Activated effector memory CD4-positive, alpha-beta T cell treated with Interleukin-2 at 50 U/mL for 16 hours (primary cell): Measurements from ENCODE around the gene EYA4.

Experiments used
- DNase-seq: peaks from one replicate; pipeline ENCODE4 v3.0.0-alpha.2; 2020

The EYA4 gene

DNA sequence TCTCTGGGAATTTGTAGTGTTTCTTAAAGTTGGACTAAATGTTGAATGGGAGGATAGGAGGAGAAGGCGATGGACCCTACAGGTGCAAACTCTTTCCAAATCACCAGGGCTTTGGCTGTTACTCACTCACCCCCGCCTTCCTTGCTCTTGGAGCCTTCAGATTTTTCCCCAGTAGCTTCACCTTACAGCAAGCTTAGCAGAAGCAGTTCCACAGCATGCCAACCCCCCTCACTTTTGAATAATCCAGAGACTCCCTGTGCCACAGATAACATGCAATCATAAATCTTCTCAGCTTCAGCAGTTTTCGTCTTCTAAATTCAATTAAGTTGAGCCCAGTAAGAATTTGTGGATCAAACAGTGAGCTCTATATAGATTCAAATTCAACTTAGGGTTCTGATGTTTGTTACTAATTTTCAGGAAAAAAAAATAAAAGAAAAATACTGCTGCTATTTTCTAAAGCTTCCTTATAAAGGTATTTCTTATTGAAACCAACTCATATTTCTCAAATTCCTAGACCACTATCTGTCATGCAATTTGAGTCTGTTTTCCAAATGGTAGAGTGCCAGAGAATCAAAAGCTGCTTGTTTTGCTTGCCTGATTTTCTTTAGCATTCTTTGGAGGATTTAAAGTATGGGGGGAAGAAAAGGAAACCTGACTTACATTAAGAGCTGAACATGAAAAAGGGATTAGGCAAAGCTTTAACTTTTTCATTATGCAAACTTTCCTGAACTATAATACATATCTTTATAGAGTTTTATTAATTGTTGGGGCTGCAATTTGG is 166.4 kb downstream of the EYA4 start:
- no peak for DNase-seq

GRCh38 chr6:133408132-133408531 is 167.0 kb downstream of the EYA4 start:
- no peak for DNase-seq

- DNase-seq, result no peak
Measured at GRCh38 chr6:133408543-133408942, 167.4 kb downstream of the EYA4 start.

DNA sequence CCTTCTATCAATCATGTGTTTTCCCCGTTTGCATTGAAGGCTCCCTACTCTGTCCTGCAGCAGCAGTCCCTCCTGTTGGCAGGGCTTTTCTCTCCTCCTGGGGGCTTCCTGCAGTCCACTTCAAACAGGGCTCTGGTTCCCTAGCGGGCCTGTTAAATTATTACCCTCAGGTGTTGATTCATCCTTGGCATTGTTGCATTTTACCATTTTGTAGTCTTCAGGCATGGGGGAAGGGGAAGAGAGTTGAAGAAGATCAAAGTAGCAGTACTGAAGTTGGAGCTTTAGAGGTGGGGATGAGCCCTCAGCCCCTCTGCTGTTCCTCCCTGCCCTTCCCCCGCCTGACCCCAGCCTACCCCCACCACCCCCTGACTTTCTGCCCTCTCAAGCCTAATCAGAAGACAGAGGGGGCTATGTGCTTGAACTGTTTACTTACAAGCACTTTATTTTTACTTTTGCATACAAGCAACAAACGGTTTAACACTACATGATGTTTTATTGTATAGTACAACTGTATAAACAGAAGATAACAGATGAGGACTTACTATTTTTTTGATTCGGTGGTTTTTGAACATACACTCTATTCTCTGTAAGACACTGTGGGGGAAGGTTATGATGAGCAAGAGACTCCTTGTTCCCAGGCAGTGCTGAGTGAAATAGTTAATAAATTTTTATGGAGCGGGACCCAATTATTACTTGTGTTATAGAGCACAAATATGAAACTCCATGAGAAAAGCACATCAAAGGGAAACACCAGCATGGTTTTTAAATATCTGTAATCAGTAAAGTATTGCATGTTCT is 169.7 kb downstream of the EYA4 start:
- DNase-seq, result no peak

DNA sequence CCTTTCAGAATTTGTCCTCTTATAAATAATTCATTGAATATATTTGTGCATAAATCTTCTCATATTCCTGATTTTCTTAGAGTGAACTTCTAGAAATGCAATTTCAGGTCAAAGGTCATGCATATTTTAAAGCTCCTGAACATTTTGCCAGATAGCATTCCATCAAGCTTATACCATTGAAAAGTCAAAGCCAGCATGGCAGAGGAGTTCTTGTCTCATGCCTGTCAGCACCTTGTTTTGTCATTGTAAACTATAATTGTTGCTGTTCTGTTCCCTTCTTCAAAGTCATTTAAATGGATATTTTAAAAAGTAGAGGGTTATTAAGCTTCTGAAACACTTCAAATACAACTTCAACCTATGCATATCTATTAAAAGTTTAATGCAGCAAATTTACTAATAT is 170.6 kb downstream of the EYA4 start:
- DNase-seq, result no peak

DNA sequence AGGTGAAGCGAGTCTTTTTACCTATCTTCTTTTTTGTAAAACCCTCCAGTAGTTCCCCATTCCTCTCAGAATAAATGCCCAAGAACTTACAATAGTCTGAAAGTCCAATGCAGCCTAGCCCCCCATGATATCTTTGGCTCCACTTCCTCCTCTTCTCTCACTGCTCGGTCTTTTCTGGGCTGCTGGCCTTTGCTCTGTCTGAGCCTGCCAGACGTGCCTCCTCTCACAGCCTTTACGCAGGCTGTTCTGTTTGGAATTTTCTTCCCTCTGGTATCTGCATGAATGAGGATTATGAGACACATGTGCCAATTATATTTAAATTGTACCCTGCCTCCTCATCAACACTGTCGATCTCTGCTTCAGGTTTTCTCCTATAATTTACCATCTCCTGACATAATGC is 174.1 kb downstream of the EYA4 start:
- DNase-seq, result no peak

DNA sequence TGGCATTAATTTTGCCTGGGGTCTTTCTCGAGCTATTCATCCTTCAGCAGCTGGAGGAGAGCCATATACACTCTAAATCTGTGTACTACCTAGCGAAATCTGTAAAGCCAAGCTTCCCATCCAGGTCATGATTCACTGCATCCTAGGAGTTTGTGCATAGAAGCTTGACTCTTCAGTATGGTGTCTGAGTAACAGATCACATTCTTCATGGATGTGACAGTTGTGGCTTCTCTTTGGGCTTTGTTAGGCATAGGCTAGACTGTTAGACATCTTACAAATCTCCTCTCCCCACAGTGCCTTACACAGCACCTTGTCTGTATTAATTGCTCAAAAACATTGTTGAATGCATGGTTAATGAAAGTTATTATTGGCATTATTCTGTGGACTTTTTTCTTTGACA is 177.0 kb downstream of the EYA4 start:
- DNase-seq, result no peak

DNA sequence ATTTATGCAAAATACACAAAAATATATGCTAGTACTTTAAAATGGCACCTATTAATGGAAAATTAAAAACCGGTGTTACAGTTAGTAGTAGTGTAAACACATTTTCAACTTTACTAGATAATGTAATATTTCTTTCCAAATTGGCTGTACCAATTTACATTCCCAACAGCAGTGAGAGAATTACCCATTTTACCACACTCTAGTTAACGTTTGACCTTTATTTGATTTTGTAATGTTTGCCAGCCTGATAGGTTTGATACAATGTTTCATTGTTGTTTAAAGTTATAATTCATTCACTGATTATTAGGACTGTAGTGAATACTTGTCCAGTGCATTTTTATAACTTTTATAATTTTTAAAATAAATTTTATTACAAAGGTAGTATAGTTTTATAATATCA is 182.1 kb downstream of the EYA4 start:
- no peak for DNase-seq

- DNase-seq, result no peak
Measured at GRCh38 chr6:133424359-133424758, 183.2 kb downstream of the EYA4 start.

DNA sequence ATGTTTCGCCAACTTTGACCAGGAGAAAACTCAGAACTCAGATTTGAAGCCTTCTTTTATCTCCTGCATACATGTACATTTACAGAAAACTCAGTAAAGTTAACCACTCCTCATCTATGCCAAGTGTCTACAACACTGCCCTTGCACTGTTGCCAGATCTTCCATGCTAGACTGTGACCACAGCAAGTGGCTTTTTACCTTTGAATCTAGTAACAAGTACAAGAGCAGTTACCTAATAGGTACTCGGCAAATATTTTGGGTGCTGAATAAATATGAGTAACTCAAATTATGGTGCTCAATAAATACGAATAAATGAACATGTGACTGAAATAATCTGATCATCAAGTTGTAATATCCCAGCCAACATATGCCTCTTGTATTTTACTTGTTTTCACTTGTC is 184.9 kb downstream of the EYA4 start:
- DNase-seq, result no peak

- no peak for DNase-seq
Measured at GRCh38 chr6:133428295-133428694, 187.1 kb downstream of the EYA4 start.

- no peak for DNase-seq
Measured at GRCh38 chr6:133430530-133430929, 189.4 kb downstream of the EYA4 start.

DNA sequence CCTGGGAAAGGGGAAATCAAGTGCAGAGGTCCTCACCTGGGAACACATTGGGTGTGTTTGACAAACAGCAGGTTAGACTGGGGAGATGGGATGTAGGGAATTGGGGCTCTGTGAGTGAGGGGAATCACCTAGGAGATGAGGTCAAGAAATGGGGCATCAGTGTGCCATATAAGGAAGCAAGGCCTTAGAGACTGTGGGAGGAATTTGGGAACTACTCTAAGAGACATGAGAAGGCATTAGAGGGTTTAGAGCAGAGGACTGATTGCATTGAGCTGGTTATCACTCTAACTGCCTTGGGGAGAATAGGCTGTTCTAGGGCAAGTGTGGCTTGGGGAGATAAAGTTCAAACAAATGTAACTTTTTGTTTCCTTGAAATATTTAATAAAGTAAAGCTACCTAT is 189.9 kb downstream of the EYA4 start:
- no peak for DNase-seq

GRCh38 chr6:133432021-133432989 is 191.1 kb downstream of the EYA4 start:
- DNase-seq, result no peak

GRCh38 chr6:133435065-133435728 is 194.0 kb downstream of the EYA4 start:
- no peak for DNase-seq

GRCh38 chr6:133436652-133437051 is 195.5 kb downstream of the EYA4 start:
- DNase-seq, result no peak

- no peak for DNase-seq
Measured at GRCh38 chr6:133441491-133441890, 200.3 kb downstream of the EYA4 start.

DNA sequence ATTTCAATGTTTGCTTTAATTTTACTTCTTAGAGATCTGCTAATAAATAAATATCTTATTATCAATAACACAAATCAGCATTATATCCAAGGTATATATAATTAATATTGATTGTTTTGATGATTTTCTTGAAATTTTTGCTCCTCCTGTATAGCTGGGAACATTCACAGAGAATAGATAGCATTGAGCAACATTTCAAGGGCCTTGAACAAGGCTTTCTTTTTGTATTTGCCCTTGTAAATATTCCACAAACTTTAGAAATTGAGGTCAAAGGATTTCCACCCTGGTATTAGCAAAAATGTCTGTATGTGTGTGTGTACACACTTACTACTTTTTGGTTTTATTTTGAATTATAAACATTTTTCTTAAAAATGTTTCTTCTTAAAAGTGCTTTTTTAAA is 205.6 kb downstream of the EYA4 start:
- DNase-seq, result no peak

GRCh38 chr6:133447924-133448323 is 206.8 kb downstream of the EYA4 start:
- no peak for DNase-seq

GRCh38 chr6:133456439-133456838 is 215.3 kb downstream of the EYA4 start:
- no peak for DNase-seq

DNA sequence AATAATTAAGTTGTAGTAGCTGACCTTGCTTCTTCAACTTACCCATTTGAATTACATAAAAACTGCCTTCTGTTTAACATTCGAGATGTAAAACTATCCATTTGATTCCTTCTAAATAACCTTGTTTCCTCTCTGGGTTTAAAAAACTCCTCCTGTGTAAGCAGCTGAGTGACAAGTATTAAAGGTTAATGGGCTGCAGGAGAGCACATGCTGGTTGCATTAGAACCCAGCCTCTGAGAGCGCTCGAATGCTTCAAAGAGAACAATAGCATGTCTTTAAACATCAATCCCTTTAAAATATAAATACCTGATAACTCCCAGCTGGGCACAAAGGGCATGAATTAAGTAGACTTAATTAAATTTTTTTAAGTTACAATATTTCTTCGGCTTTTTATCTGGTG is 215.8 kb downstream of the EYA4 start:
- DNase-seq, result no peak

DNA sequence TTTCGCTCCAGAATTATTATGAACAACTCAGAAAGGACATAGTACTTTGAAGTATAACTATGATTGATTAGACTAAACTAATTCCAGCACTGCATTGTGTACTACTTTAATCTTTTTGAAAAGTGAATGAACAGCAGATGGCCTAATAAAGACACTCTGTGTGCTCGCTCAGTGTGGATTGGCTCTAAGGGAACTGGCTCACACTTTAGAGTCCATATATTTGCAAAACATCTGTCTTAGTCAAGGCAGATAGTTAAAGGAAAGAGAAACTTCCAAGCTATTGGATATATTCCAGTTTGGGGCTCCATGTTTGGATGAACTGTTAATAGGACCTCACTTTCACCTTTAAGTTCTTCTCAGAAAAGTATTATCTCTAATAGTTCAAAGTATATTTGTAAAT is 218.9 kb downstream of the EYA4 start:
- no peak for DNase-seq

DNA sequence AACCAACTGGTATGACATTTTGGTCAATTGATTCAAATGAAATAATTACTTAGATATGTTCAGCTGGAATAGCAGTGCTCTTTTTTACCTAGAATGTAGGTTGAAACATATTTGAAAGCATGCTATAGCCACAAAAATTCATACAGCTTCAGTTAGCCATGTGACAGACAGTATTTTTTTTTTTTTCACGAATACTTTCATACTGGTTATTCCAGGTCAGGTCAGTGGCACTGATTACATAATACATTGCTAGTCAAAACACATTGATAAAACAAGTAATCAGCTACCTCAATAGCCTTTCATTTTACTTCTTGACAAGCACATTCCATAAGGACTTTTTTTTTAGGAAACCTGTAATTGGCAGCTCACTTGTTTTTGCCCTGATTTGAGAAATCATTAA is 222.6 kb downstream of the EYA4 start:
- no peak for DNase-seq
